Muscle of leg (tissue), 11 donors: Measurements from ENCODE around the gene ITPRIP. TPM values are rescaled to one million over a fixed set of nuclear protein-coding genes. Genes with fewer than 3 reads are reported as not detected.
A peak's percentile ranks its signal among the peaks of the same experiment; 100 is the strongest.

Experiments
- DNase-seq: peaks from one replicate; pipeline ENCODE4 v3.0.0; 2013
- H3K27ac ChIP-seq: one replicate; pipeline ENCODE4 v1.5.1; 2013; ENCODE audit warnings: mild to moderate bottlenecking, low read length, control low read depth
- H3K27me3 ChIP-seq: one replicate; pipeline ENCODE4 v1.6.1; 2013; ENCODE audit warnings: low read length; ENCODE audit not compliant: control insufficient read depth, insufficient read depth
- H3K36me3 ChIP-seq: one replicate; pipeline ENCODE4 v1.6.1; 2013; ENCODE audit warnings: low read length; ENCODE audit not compliant: control insufficient read depth, insufficient read depth
- H3K4me1 ChIP-seq: one replicate; pipeline ENCODE4 v1.6.1; 2013; ENCODE audit warnings: low read length; ENCODE audit not compliant: control insufficient read depth, insufficient read depth
- H3K4me3 ChIP-seq: one replicate; pipeline ENCODE4 v1.5.1; 2013; ENCODE audit warnings: low read length, control low read depth
- H3K9me3 ChIP-seq: replicated peaks from 2 replicates; pipeline ENCODE4 v1.6.1; 2013; ENCODE audit warnings: low read depth, low read length; ENCODE audit not compliant: control insufficient read depth
- WGBS: methylation state at CpG from one replicate; pipeline ENCODE4 v1.1.5; 2013; ENCODE audit warnings: missing lambda C conversion rate; ENCODE audit not compliant: insufficient coverage; 5-methylcytosine and 5-hydroxymethylcytosine counted together
- polyA plus RNA-seq, 8 donors: library from polyadenylated mRNA; unstranded; fragments of 120-200 nt; gene quantifications; one replicate each; pipeline versions ENCODE4 v1.2.1 to v1.2.3, GENCODE V29; 2013; ENCODE audit warnings: inconsistent platforms in 1 of 8, low replicate concordance in 1 of 8; ENCODE audit not compliant: insufficient read length in 8 of 8, insufficient read depth in 1 of 8
- total RNA-seq: library from RNA; stranded (reverse); fragments of 120-200 nt; gene quantifications from one replicate; pipeline ENCODE4 v1.2.4, GENCODE V29; 2013

ITPRIP gene
- total and polyA plus RNA-seq, 9 donors = 2.6 to 10.8 (median 8.3) TPM

GRCh38 chr10:104344219-104344618 is 6.0 kb upstream of the ITPRIP start:
- Histone ChIP-seq H3K9me3 (no peaks in the 10 kb centered on the region), H3K36me3 (no peaks in the 10 kb centered on the region), H3K27me3 (no peaks in the 10 kb centered on the region), H3K27ac (no peak overlapping the region), H3K4me3 (no peak overlapping the region), H3K4me1 (peaks cover 11% of the 10 kb centered on the region)
- no peak for DNase-seq
- WGBS = no CpG with 5 or more reads among the region's 1 CpG

GRCh38 chr10:104342941-104343411 is 4.7 kb upstream of the ITPRIP start:
- H3K36me3 ChIP-seq = no peaks in the 10 kb centered on the region
- no peaks in the 10 kb centered on the region for H3K27me3 ChIP-seq
- H3K4me3 ChIP-seq = no peak overlapping the region
- no CpG with 5 or more reads among the region's 3 CpGs for WGBS
- DNase-seq = no peak
- H3K4me1 ChIP-seq = peaks cover 15% of the 10 kb centered on the region
- no peaks in the 10 kb centered on the region for H3K9me3 ChIP-seq
- peak overlapping the region; percentile 55 for H3K27ac ChIP-seq

GRCh38 chr10:104340641-104341040 is 2.4 kb upstream of the ITPRIP start:
- DNase-seq = no peak
- Histone ChIP-seq H3K4me3 (no peak overlapping the region), H3K27ac (peak overlapping the region; percentile 98), H3K4me1 (peaks cover 30% of the 10 kb centered on the region), H3K27me3 (no peaks in the 10 kb centered on the region), H3K36me3 (no peaks in the 10 kb centered on the region), H3K9me3 (no peaks in the 10 kb centered on the region)
- 86% methylated on average over 1 of the region's 4 CpGs for WGBS

GRCh38 chr10:104340111-104340526 is 1.9 kb upstream of the ITPRIP start:
- H3K36me3 ChIP-seq = no peaks in the 10 kb centered on the region
- DNase-seq = no peak
- peaks cover 30% of the 10 kb centered on the region for H3K4me1 ChIP-seq
- WGBS = 5% methylated on average over 2 of the region's 4 CpGs
- H3K9me3 ChIP-seq = no peaks in the 10 kb centered on the region
- H3K27me3 ChIP-seq = no peaks in the 10 kb centered on the region
- H3K27ac ChIP-seq = peak overlapping the region; percentile 98
- no peak overlapping the region for H3K4me3 ChIP-seq

- peak overlapping the region; percentile 87 for H3K4me3 ChIP-seq
- peaks cover 31% of the 10 kb centered on the region for H3K4me1 ChIP-seq
- 13% methylated on average over 6 of the region's 11 CpGs for WGBS
- H3K36me3 ChIP-seq = no peaks in the 10 kb centered on the region
- H3K9me3 ChIP-seq = no peaks in the 10 kb centered on the region
- H3K27ac ChIP-seq = peak overlapping the region; percentile 98
- DNase-seq = peak; percentile 95
- no peaks in the 10 kb centered on the region for H3K27me3 ChIP-seq
Measured at GRCh38 chr10:104339469-104340110, 1.3 kb upstream of the ITPRIP start.

- Histone ChIP-seq H3K9me3 (no peaks in the 10 kb centered on the region), H3K27me3 (no peaks in the 10 kb centered on the region), H3K4me3 (peak overlapping the region; percentile 87), H3K36me3 (no peaks in the 10 kb centered on the region), H3K27ac (peak overlapping the region; percentile 98), H3K4me1 (peaks cover 49% of the 10 kb centered on the region)
- DNase-seq = peak; percentile 65
- WGBS = 0% methylated on average over 15 of the region's 23 CpGs
Measured at GRCh38 chr10:104337521-104337984, 712 bp downstream of the ITPRIP start.

GRCh38 chr10:104336821-104337467 is 1.3 kb downstream of the ITPRIP start:
- WGBS = 9% methylated on average over 8 of the region's 12 CpGs
- peak; percentile 40 for DNase-seq
- peaks cover 53% of the 10 kb centered on the region for H3K4me1 ChIP-seq

GRCh38 chr10:104334965-104335650 is 3.2 kb downstream of the ITPRIP start:
- no peaks in the 10 kb centered on the region for H3K27me3 ChIP-seq
- WGBS = 84% methylated on average over 13 of the region's 13 CpGs
- DNase-seq = no peak
- H3K9me3 ChIP-seq = no peaks in the 10 kb centered on the region
- H3K4me3 ChIP-seq = no peak overlapping the region
- H3K4me1 ChIP-seq = peaks cover 69% of the 10 kb centered on the region
- no peak overlapping the region for H3K27ac ChIP-seq
- no peaks in the 10 kb centered on the region for H3K36me3 ChIP-seq

More at GRCh38 chr10:104336821-104337467, 1.3 kb downstream of the ITPRIP start:
- Histone ChIP-seq H3K9me3 (no peaks in the 10 kb centered on the region), H3K27me3 (no peaks in the 10 kb centered on the region), H3K36me3 (no peaks in the 10 kb centered on the region), H3K27ac (peak overlapping the region; percentile 98), H3K4me3 (peak overlapping the region; percentile 87)

GRCh38 chr10:104334561-104334960 is 3.7 kb downstream of the ITPRIP start:
- H3K27ac ChIP-seq = no peak overlapping the region
- WGBS = 90% methylated on average over 5 of the region's 6 CpGs
- no peaks in the 10 kb centered on the region for H3K36me3 ChIP-seq
- H3K4me3 ChIP-seq = no peak overlapping the region
- no peaks in the 10 kb centered on the region for H3K27me3 ChIP-seq
- DNase-seq = no peak
- H3K4me1 ChIP-seq = peaks cover 69% of the 10 kb centered on the region
- no peaks in the 10 kb centered on the region for H3K9me3 ChIP-seq

- no peaks in the 10 kb centered on the region for H3K27me3 ChIP-seq
- 77% methylated on average over 14 of the region's 15 CpGs for whole genome bisulfite sequencing
- H3K36me3 ChIP-seq = no peaks in the 10 kb centered on the region
- H3K4me3 ChIP-seq = no peak overlapping the region
- no peak for DNase-seq
- H3K4me1 ChIP-seq = peaks cover 69% of the 10 kb centered on the region
- H3K9me3 ChIP-seq = no peaks in the 10 kb centered on the region
- H3K27ac ChIP-seq = peak overlapping the region; percentile 56
Measured at GRCh38 chr10:104333728-104334373, 4.4 kb downstream of the ITPRIP start.
